Stimulated activated CD4-positive, alpha-beta T cell treated with anti-CD3 and anti-CD28 coated beads, Interleukin-12 subunit alpha, Interleukin-12 subunit beta, amount 100 ng/mL, for 24 hours (primary cell): ENCODE results near the gene PRKCE.
"Not testable (repeated sequence)": the region's sequence is repeated elsewhere in the genome, so short reads cannot be mapped to it uniquely, and the experiment has no call there.

Experiments
- DNase-seq, 2 experiments: peaks; one replicate each; pipeline ENCODE4 v3.0.0-alpha.2; 2020; ENCODE audit warnings: low read depth in 2 of 2

PRKCE gene

DNA sequence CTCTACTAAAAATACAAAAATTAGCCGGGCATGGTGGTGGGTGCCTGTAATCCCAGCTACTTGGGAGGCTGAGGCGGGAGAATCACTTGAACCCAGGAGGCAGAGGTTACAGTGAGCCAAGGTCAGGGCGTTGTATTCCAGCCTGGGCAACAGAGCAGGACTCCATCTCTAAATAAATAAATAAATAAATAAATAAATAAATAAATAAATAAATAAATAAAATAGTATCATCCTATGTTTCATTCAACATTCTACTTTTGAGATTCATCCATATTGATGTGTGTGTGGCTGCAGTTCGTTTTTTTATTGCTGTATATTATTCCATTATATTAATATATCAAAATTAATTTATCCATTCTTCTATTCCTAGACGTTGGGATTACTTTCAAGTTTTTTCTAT is 207.4 kb downstream of the PRKCE start:
- not testable (repeated sequence) for DNase-seq

DNA sequence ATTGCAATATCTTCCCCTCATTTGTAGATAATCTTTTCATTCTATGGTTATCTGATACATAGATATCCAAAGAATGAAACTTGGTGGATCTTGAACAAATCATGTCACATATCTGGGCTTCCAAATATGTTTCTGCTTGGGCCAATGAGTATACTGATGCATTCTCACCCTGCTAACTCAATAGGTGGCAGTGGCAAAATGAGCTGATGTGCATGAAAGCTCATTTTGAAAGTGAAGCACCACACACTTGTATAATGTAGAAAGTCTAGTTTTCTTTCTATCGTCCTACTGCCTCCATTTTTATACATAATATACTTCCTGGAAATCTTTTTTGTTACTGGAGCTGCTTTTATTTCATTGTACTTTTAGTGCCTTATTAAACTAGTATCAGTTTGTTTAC is 208.2 kb downstream of the PRKCE start:
- DNase-seq, result no peak

DNA sequence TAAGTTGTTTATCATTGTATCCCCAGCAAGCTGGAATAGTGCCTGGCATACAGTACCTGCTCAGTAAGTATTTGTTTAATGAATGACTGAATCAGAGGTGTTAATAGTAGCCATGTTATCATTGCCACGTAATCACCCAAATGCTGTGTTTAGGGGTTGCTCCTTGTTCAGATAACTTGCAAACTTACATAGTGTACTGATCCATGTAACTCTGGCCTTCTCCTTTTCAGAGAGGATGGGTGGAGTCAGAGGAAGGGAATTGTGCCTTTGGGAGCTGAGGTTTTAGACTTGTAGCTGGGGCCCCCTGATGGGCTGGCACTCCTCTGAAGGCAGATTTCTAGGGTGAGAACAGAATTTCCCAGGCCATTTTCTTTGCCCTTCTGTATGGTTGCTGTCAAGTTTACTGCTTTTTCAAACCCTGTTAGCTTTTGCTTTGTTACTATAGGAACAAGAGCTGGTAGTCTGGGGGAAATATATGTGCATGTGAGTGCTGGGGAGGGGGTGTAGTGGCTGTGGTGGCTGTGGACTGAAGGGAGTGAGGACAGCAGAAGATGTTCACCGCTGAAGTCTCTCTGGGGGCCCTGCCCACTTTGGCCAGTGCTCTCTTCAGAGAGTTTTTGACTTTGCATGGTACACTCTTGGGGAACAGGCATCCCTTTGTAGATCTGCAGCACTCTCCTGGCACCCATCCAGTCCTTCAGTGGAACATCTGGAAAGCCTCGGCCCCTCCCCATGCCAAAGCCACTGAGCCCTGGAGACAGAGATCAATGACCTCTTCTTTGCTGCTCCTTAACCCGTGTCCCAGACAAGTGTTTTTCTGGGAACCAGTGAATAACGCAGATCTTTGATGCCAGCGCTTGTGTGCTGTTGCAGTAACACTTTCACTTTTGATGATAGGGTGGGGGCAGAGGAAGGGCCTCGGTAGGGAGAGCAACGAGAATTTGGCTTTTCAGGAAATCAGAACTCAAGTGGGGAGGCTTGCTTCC is 209.0 kb downstream of the PRKCE start:
- peak in 1 of 2 experiments; percentile 1 for DNase-seq

GRCh38 chr2:45862843-45863242 is 211.4 kb downstream of the PRKCE start:
- DNase-seq, result no peak

GRCh38 chr2:45864121-45864520 is 212.6 kb downstream of the PRKCE start:
- no peak for DNase-seq

DNA sequence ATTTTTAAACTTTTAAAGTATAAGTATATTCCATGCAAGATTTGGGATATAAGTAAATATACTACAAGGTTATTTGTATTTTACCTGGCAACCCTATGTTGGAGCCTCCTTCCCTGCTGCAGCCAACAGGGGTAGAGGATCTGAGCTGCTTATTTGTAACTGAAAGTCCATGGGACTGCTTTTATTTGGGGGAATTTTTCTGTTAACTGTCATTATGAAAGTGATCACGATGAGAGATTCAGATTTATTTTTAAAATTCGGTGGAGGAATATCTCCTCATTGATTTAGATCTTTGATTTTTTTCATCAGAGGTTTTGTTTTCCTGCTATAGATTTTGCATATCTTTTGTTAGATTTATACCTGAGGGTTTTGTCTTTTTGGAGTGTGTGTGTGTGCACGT is 215.9 kb downstream of the PRKCE start:
- DNase-seq, result no peak

DNA sequence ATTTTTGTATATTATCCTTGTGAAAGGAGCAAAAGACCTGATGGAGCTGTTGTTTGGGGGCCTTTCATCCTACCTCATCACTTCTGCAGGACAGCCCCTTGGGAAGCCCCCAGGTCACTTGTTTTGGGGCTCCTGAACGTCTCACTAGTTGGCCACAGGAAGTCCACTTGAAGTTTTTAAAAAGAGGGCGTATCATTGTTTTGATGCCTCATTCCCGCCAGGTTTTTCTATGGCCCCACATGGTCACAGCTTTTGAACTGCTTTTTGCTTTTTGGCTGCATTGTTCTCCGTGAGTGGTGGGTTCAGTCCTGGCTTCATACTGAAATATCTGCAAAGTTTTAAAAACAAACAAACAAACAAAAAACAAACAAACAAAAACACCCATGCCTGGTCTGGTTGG is 216.3 kb downstream of the PRKCE start:
- no peak for DNase-seq

DNA sequence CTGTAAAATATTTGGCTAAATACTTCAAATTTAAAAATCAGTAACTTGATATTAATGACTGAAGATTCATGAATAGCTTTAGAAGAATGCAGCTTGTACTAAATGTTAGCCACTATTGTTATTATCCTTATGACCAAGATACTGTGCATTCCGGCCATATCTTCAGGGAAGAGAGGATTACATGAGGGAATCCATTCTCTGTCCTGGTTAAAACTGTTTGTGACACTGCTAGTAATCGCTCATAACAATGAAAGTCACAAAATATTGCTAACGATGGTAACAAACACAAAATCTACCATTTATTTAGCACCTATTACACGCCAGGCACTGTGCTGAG is 217.7 kb downstream of the PRKCE start:
- DNase-seq, result no peak

- DNase-seq, result no peak
Observed at GRCh38 chr2:45871025-45871424, 219.6 kb downstream of the PRKCE start.

- DNase-seq, result no peak
Observed at GRCh38 chr2:45871541-45871940, 220.1 kb downstream of the PRKCE start.

GRCh38 chr2:45872211-45872610 is 220.7 kb downstream of the PRKCE start:
- no peak for DNase-seq

GRCh38 chr2:45874344-45874743 is 222.9 kb downstream of the PRKCE start:
- no peak for DNase-seq

DNA sequence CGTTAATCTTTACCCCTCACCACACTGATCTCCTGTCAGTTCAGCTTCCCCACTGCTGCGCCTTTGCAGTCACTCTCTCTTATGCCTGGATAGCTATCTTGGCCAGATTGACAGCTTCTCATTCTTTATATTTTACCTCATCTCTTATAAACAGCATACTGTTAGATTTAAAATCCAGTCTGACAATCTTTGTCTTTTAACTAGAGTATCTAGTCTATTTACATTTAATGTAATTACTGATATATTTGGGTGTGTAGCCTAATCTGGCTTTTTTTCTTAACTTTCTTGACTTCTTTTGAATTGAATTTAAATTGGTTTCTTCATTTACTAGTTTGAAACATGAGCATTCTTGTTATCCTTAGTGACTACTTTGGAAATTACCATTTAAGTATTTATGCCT is 225.1 kb downstream of the PRKCE start:
- no peak for DNase-seq

- DNase-seq, result no peak
Observed at GRCh38 chr2:45879406-45879805, 227.9 kb downstream of the PRKCE start.

DNA sequence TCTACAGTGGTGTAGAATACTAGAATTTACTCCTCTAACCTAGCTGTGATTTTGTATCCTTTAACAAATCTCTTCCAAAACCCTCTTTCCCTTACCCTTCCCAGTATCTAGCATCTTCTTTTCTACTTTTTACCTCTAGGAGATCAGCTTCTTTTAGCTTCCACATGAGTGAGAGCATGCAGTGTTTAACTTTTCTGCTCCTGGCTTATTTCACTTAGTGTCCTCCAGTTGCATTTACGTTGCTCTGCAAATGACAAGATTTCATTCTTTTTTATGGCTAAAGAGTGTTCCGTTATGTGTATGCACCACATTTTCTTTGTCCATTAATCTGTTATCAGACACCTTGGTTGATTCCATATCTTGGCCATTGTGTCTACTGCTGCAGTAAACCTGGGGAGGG is 228.5 kb downstream of the PRKCE start:
- no peak for DNase-seq

- DNase-seq, result no peak
Observed at GRCh38 chr2:45881970-45882581, 230.6 kb downstream of the PRKCE start.

- no peak for DNase-seq
Observed at GRCh38 chr2:45882707-45883602, 231.5 kb downstream of the PRKCE start.

- no peak for DNase-seq
Observed at GRCh38 chr2:45883603-45884000, 232.1 kb downstream of the PRKCE start.

GRCh38 chr2:45884126-45884525 is 232.7 kb downstream of the PRKCE start:
- no peak for DNase-seq

GRCh38 chr2:45885171-45885621 is 233.7 kb downstream of the PRKCE start:
- DNase-seq, result no peak

DNA sequence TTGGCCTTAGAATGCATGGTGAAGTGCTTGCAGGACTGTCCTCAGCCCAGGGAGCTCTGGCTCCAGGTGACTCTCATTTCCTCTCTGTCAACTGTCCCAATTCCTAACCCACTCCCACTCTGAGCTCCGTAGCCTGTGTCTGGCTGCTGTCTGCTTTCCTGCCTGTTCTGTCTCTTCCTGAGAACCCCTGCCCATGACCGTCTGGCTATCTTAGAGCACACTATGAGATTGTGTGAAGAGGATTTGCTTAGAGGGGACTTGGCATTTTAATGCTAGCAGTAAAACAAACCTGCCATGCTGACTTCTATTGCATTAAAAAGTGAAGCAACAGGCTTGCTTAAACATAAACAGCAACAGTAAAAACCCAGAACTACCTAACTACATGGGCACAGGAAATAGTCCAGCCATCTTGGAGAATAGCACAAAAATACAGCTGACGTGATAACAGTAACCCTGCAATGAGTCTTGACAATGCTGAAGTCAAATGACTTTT is 234.7 kb downstream of the PRKCE start:
- no peak for DNase-seq

- no peak for DNase-seq
Observed at GRCh38 chr2:45888167-45888566, 236.7 kb downstream of the PRKCE start.
